H1 (cell line): ENCODE results near the gene PLXDC2. TPM values are rescaled to one million over a fixed set of nuclear protein-coding genes. Genes with fewer than 3 reads are reported as not detected.

Experiments
- CTCF ChIA-PET: fragments of 300-600 bp; sonication (Branson Sonifier 250); formaldehyde crosslinking; loops from one replicate; lab custom pipeline; 2021; ENCODE audit not compliant: partially characterized antibody; lab: Charles Lee
- POLR2A ChIA-PET: fragments of 300-600 bp; sonication (Branson Sonifier 250); formaldehyde crosslinking; loops from one replicate; lab custom pipeline; 2021; ENCODE audit warnings: inconsistent platforms; ENCODE audit not compliant: partially characterized antibody; lab: Charles Lee
- DNase-seq, 2 experiments: peaks; one replicate each; pipeline versions ENCODE4 v3.0.0 to v3.0.0-alpha.2; 2010 to 2022; ENCODE audit warnings: low spot score in 2 of 2, low read depth in 1 of 2, mixed read lengths in 1 of 2
- FAIRE-seq: peaks from 2 replicates; lab custom pipeline; 2011; peaks lifted over from hg19 to GRCh38; lab: Jason Lieb, UNC
- H2AFZ ChIP-seq: 2 replicates; pipeline ENCODE4 v1.8.1; 2012; ENCODE audit warnings: low read length, inconsistent platforms
- H2AK5ac ChIP-seq: 2 replicates; pipeline ENCODE4 v1.6.1; 2013; ENCODE audit warnings: low read depth, low read length
- H2BK120ac ChIP-seq: replicated peaks from 2 replicates; pipeline ENCODE3; 2013; ENCODE audit warnings: low read depth, low read length, inconsistent platforms
- H2BK12ac ChIP-seq: 2 replicates; pipeline ENCODE4 v1.6.1; 2013; ENCODE audit warnings: low read depth, low read length
- H2BK15ac ChIP-seq: 2 replicates; pipeline ENCODE4 v1.6.1; 2013; ENCODE audit warnings: low read length
- H2BK20ac ChIP-seq: 2 replicates; pipeline ENCODE4 v1.6.1; 2013; ENCODE audit warnings: low read length
- H2BK5ac ChIP-seq: 2 replicates; pipeline ENCODE4 v1.6.1; 2013; ENCODE audit warnings: low read depth, low read length
- H3K14ac ChIP-seq: 2 replicates; pipeline ENCODE4 v1.6.1; 2013; ENCODE audit warnings: inconsistent platforms; ENCODE audit not compliant: insufficient read length
- H3K18ac ChIP-seq: 2 replicates; pipeline ENCODE4 v1.6.1; 2013; ENCODE audit warnings: low read length; ENCODE audit errors: extremely low read depth
- H3K23ac ChIP-seq: 2 replicates; pipeline ENCODE4 v1.6.1; 2013; ENCODE audit warnings: inconsistent platforms; ENCODE audit not compliant: insufficient read length
- H3K23me2 ChIP-seq: 2 replicates; pipeline ENCODE4 v1.6.1; 2013; ENCODE audit warnings: low read depth, low read length
- H3K27ac ChIP-seq: 2 replicates; pipeline ENCODE4 v1.6.1; 2011; ENCODE audit warnings: low read depth, low read length, inconsistent platforms
- H3K27me3 ChIP-seq, 4 experiments: replicated peaks in 1 of 4; 1 replicate in 1 of 4; 2 replicates in 3 of 4; pipeline versions ENCODE4 v1.6.1 to v1.8.1; 2011 to 2013; ENCODE audit warnings: low read length in 3 of 4, mild to moderate bottlenecking in 3 of 4, inconsistent platforms in 2 of 4, mixed read lengths in 2 of 4, moderate library complexity in 1 of 4; ENCODE audit not compliant: control insufficient read depth in 3 of 4, insufficient read depth in 3 of 4; ENCODE audit errors: extremely low read depth in 1 of 4
- H3K36me3 ChIP-seq, 4 experiments: 2 replicates each; pipeline versions ENCODE4 v1.6.1 to v1.8.1; 2011 to 2013; ENCODE audit warnings: mild to moderate bottlenecking in 4 of 4, low read length in 3 of 4, moderate library complexity in 2 of 4, control low read depth in 1 of 4, inconsistent platforms in 1 of 4; ENCODE audit not compliant: insufficient read depth in 4 of 4, control insufficient read depth in 2 of 4
- H3K4ac ChIP-seq: replicated peaks from 2 replicates; pipeline ENCODE3; 2013; ENCODE audit warnings: low read length, low read depth, mixed read lengths, inconsistent platforms; ENCODE audit not compliant: insufficient read length
- H3K4me1 ChIP-seq, 4 experiments: replicated peaks in 1 of 4; 1 replicate in 1 of 4; 2 replicates in 3 of 4; pipeline versions ENCODE4 v1.6.1 to v1.8.1; 2011 to 2013; ENCODE audit warnings: low read length in 3 of 4, inconsistent platforms in 2 of 4, mixed read lengths in 1 of 4; ENCODE audit not compliant: insufficient read depth in 4 of 4, control insufficient read depth in 3 of 4
- H3K4me2 ChIP-seq, 2 experiments: 2 replicates each; pipeline versions ENCODE4 v1.6.1 to v1.8.1; 2011 to 2013; ENCODE audit warnings: low read depth in 2 of 2, low read length in 2 of 2, control low read depth in 1 of 2, inconsistent platforms in 1 of 2, mild to moderate bottlenecking in 1 of 2; ENCODE audit not compliant: insufficient read depth in 1 of 2
- H3K4me3 ChIP-seq, 4 experiments: fragments of 200-600, 300-600 bp in 1 of 4; sonication (generic), shearing (Covaris generic), sonication (Bioruptor Twin) in 1 of 4; 2 replicates each; pipeline versions ENCODE4 v1.5.1 to v1.8.1; 2011 to 2016; ENCODE audit warnings: low read length in 4 of 4, low read depth in 3 of 4, control low read depth in 2 of 4, inconsistent platforms in 2 of 4, mild to moderate bottlenecking in 2 of 4, mixed read lengths in 1 of 4, moderate library complexity in 1 of 4; ENCODE audit not compliant: insufficient read depth in 2 of 4; ENCODE audit errors: extremely low read depth in 1 of 4
- H3K56ac ChIP-seq: replicated peaks from 2 replicates; pipeline ENCODE3; 2013; ENCODE audit warnings: low read depth, mild to moderate bottlenecking, mixed read lengths, low read length, inconsistent platforms; ENCODE audit not compliant: insufficient read length
- H3K79me1 ChIP-seq: 2 replicates; pipeline ENCODE4 v1.6.1; 2013; ENCODE audit warnings: low read depth, low read length, control low read depth
- H3K79me2 ChIP-seq, 2 experiments: 2 replicates each; pipeline versions ENCODE4 v1.6.1 to v1.8.1; 2012 to 2013; ENCODE audit warnings: low read length in 2 of 2, mild to moderate bottlenecking in 2 of 2, inconsistent platforms in 1 of 2; ENCODE audit not compliant: insufficient read depth in 2 of 2, control insufficient read depth in 1 of 2
- H3K9ac ChIP-seq, 4 experiments: replicated peaks in 1 of 4; 1 replicate in 1 of 4; 2 replicates in 3 of 4; pipeline versions ENCODE4 v1.6.1 to v1.8.1; 2011 to 2013; ENCODE audit warnings: low read depth in 3 of 4, low read length in 3 of 4, control low read depth in 2 of 4, mild to moderate bottlenecking in 2 of 4, moderate library complexity in 2 of 4, inconsistent platforms in 1 of 4; ENCODE audit errors: extremely low read depth in 1 of 4
- H3K9me3 ChIP-seq, 2 experiments: 2 replicates each; pipeline versions ENCODE4 v1.6.1 to v1.8.1; 2012 to 2013; ENCODE audit warnings: mild to moderate bottlenecking in 2 of 2, moderate library complexity in 2 of 2, control low read depth in 1 of 2, inconsistent platforms in 1 of 2, low read depth in 1 of 2, low read length in 1 of 2, mixed read lengths in 1 of 2; ENCODE audit not compliant: insufficient read depth in 2 of 2
- H4K20me1 ChIP-seq, 2 experiments: replicated peaks in 1 of 2; 2 replicates each; pipeline versions ENCODE3 to v1.8.1; 2011 to 2013; ENCODE audit warnings: inconsistent platforms in 2 of 2, low read length in 2 of 2, mild to moderate bottlenecking in 1 of 2; ENCODE audit not compliant: insufficient read depth in 2 of 2, control insufficient read depth in 1 of 2
- H4K5ac ChIP-seq: 2 replicates; pipeline ENCODE4 v1.6.1; 2013; ENCODE audit warnings: low read length, low read depth, mixed read lengths, inconsistent platforms; ENCODE audit not compliant: insufficient read length
- H4K8ac ChIP-seq: 2 replicates; pipeline ENCODE4 v1.8.0; 2013; ENCODE audit warnings: mild to moderate bottlenecking, moderate library complexity, low read length, inconsistent platforms; ENCODE audit not compliant: insufficient read depth; ENCODE audit errors: extremely low read depth
- H4K91ac ChIP-seq: replicated peaks from 2 replicates; pipeline ENCODE3; 2013; ENCODE audit warnings: low read length, mixed read lengths, inconsistent platforms; ENCODE audit not compliant: insufficient read length
- BRCA1 ChIP-seq: IDR thresholded peaks from 2 replicates; pipeline ENCODE4 v1.6.1; 2012; ENCODE audit warnings: low read depth, low read length, improper control_type of control experiment
- CTCF ChIP-seq, 3 experiments: IDR thresholded peaks; 1 replicate in 2 of 3; 2 replicates in 1 of 3; pipeline versions ENCODE4 v1.5.1 to v1.6.1; 2011; ENCODE audit warnings: low read length in 3 of 3, mild to moderate bottlenecking in 3 of 3, inconsistent platforms in 2 of 3, low read depth in 1 of 3, moderate library complexity in 1 of 3; ENCODE audit not compliant: insufficient read depth in 1 of 3; ENCODE audit errors: control extremely low read depth in 1 of 3
- GABPA ChIP-seq: IDR thresholded peaks from 2 replicates; pipeline ENCODE4 v1.6.1; 2011; ENCODE audit warnings: mild to moderate bottlenecking, low read length, moderate library complexity, borderline replicate concordance; ENCODE audit not compliant: insufficient read depth
- HDAC2 ChIP-seq, 2 experiments: fragments of 300-600 bp in 1 of 2; sonication (generic) in 1 of 2; IDR thresholded peaks; 2 replicates each; pipeline ENCODE4 v1.6.1; 2011 to 2012; ENCODE audit warnings: low read depth in 2 of 2, low read length in 2 of 2, mild to moderate bottlenecking in 2 of 2, moderate library complexity in 2 of 2, borderline replicate concordance in 1 of 2, inconsistent platforms in 1 of 2
- HDAC6 ChIP-seq: IDR thresholded peaks from one replicate; pipeline ENCODE4 v1.7.1; 2012; ENCODE audit warnings: low read depth, mild to moderate bottlenecking, inconsistent platforms, low read length, moderate library complexity
- JUND ChIP-seq: IDR thresholded peaks from 2 replicates; pipeline ENCODE4 v1.6.1; 2011; ENCODE audit warnings: mild to moderate bottlenecking, improper control_type of control experiment, low read length
- PHF8 ChIP-seq: fragments of 200-600 bp; sonication (generic); conservative IDR thresholded peaks from 2 replicates; pipeline ENCODE4 v1.7.1; 2012; ENCODE audit warnings: low read depth, mild to moderate bottlenecking, inconsistent platforms, low read length, moderate library complexity
- RBBP5 ChIP-seq: IDR thresholded peaks from 2 replicates; pipeline ENCODE4 v1.7.1; 2012; ENCODE audit warnings: low read depth, mild to moderate bottlenecking, inconsistent platforms, low read length, moderate library complexity, borderline replicate concordance
- SIRT6 ChIP-seq: IDR thresholded peaks from one replicate; pipeline ENCODE4 v1.7.1; 2012; ENCODE audit warnings: low read length, inconsistent platforms
- YY1 ChIP-seq: IDR thresholded peaks from 2 replicates; pipeline ENCODE4 v1.6.1; 2011; ENCODE audit warnings: low read depth, mild to moderate bottlenecking, low read length
- WGBS, 2 experiments: shearing (Covaris generic) in 1 of 2; methylation state at CpG; one replicate each; pipeline versions ENCODE4 v1.1.6 to v1.1.7; 2013 to 2015; ENCODE audit warnings: low lambda C conversion rate in 2 of 2, mixed read lengths in 2 of 2, inconsistent platforms in 1 of 2, low coverage in 1 of 2, missing lambda C conversion rate in 1 of 2; ENCODE audit not compliant: insufficient replicate concordance in 2 of 2, insufficient coverage in 1 of 2, insufficient read length in 1 of 2; ENCODE audit errors: extremely low coverage in 1 of 2, missing lambda C conversion rate in 1 of 2; 5-methylcytosine and 5-hydroxymethylcytosine counted together
- polyA plus RNA-seq, 7 experiments: library from polyadenylated mRNA; depleted of rRNA in 3 of 7; stranded (reverse) in 5 of 7; unstranded in 2 of 7; fragments of >200 nt in 5 of 7; fragments of 200-250 nt in 2 of 7; gene quantifications; 1 replicate in 5 of 7; 2 replicates in 1 of 7; 4 replicates in 1 of 7; pipeline versions ENCODE4 v1.2.1 to v1.2.3, GENCODE V29; 2011 to 2013; ENCODE audit warnings: missing spikeins in 2 of 7, mixed read lengths in 2 of 7
- total RNA-seq: library from RNA; stranded (reverse); fragmentation: NEBNext Ultra II Directional; extraction: Animal tissue kit (Norgen Biotek cat#: 25700); gene quantifications from 2 replicates; pipeline ENCODE4 v1.2.1, GENCODE V29; 2021

PLXDC2 gene
- total and polyA plus RNA-seq, 2 of the 8 experiments (the other 6 are each of a cell fraction or from before 2014, with no cell fraction given), result 23.0 to 40.5 TPM

- FAIRE-seq (no peak), DNase-seq (no peak)
- H3K9ac ChIP-seq, result no peak overlapping the region
- H3K36me3 ChIP-seq, result peaks cover 0 to 3% (median 0%) of the 10 kb centered on the region in 4 experiments; a peak in 4 of 8 replicates
- peaks cover 0 to 63% of the 10 kb centered on the region in 2 experiments; a peak in 3 of 4 replicates for H3K79me2 ChIP-seq
- H3K27ac ChIP-seq, result no peak overlapping the region
- H3K27me3 ChIP-seq, result no peaks in the 10 kb centered on the region
- no peak overlapping the region for H3K56ac ChIP-seq
- no peaks in the 10 kb centered on the region for H3K23me2 ChIP-seq
- no peak overlapping the region for H2AK5ac ChIP-seq
- H3K4me2 ChIP-seq, result no peak overlapping the region
- no peak overlapping the region for H3K4me3 ChIP-seq
- H3K14ac ChIP-seq, result no peak overlapping the region
- POLR2A ChIA-PET, result no interaction called here
- no peak overlapping the region for H3K23ac ChIP-seq
- H3K4me1 ChIP-seq, result peaks cover 0 to 6% (median 6%) of the 10 kb centered on the region in 4 experiments; a peak in 4 of 7 replicates
- H2BK120ac ChIP-seq, result no peak overlapping the region
- peaks cover 3% of the 10 kb centered on the region; the same call in 1 of the 2 replicates for H3K79me1 ChIP-seq
- no peak overlapping the region for H2BK12ac ChIP-seq
- H2BK20ac ChIP-seq, result no peak overlapping the region
- 93% methylated on average over 6 of the region's 6 CpGs; no CpG with 5 or more reads in 1 of the 2 experiments for WGBS, 2 experiments
- H2AFZ ChIP-seq, result no peak overlapping the region
- H2BK15ac ChIP-seq, result no peak overlapping the region
- H4K5ac ChIP-seq, result no peak overlapping the region
- CTCF ChIA-PET, result no interaction called here
- H3K4ac ChIP-seq, result no peak overlapping the region
- no peak overlapping the region for H3K18ac ChIP-seq
- H4K8ac ChIP-seq, result no peak overlapping the region
- no peak overlapping the region for H2BK5ac ChIP-seq
- peaks cover 0 to 6% of the 10 kb centered on the region in 2 experiments; a peak in 1 of 4 replicates for H3K9me3 ChIP-seq
- H4K91ac ChIP-seq, result no peak overlapping the region
- peaks cover 0 to 1% of the 10 kb centered on the region in 2 experiments for H4K20me1 ChIP-seq
- TF ChIP-seq PHF8 (no peak), YY1 (no peak), GABPA (no peak), RBBP5 (no peak), CTCF (IDR thresholded peaks at IDR 0.05; ENCODE audit: control extremely low read depth in 1 of 3, insufficient read depth in 1 of 3, low read depth in 1 of 3, low read length in 3 of 3) (no peak), HDAC2 (IDR thresholded peaks at IDR 0.05; ENCODE audit: borderline replicate concordance in 1 of 2, low read depth in 2 of 2, low read length in 2 of 2) (no peak), BRCA1 (no peak), SIRT6 (no peak), JUND (no peak), HDAC6 (no peak)
Observed at GRCh38 chr10:19944911-19945663, 128.9 kb downstream of the PLXDC2 start.
